Measurements from ENCODE around the gene RMND5A.

DNA sequence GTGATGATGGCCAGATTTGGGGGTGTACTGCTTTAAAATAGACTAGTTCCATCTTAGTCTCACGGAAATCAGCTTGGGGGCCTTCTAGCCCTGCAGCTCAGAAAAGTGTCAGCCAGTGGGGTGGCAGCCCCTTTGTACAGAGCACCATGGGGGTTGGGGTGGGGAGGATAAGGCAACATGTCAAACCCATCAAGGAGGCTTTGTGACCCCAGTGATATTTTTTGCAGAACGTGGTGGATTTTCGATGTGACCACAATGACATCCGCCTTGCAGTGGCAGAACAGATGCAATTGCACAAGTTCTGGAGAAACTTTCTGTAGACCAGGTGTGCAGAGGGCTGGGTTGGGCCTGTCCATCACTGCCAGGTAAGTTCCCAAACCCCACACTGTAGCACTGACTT is 73.7 kb downstream of the RMND5A start:
- TF ChIP-seq NFIC (IDR thresholded peaks at IDR 0.05) (no peak), REST (IDR thresholded peaks at IDR 0.05; ENCODE audit: low read depth) (no peak), RAD21 (IDR thresholded peaks at IDR 0.05; ENCODE audit: low read depth) (no peak), FOXM1 (IDR thresholded peaks at IDR 0.05; ENCODE audit: borderline replicate concordance, low read depth) (no peak), YY1 (IDR thresholded peaks at IDR 0.05; ENCODE audit: low read depth) (no peak), CREB1 (IDR thresholded peaks at IDR 0.05; ENCODE audit: low read depth) (no peak), TAF1 (IDR thresholded peaks at IDR 0.05; ENCODE audit: low read depth) (no peak), EP300 (IDR thresholded peaks at IDR 0.05; ENCODE audit: borderline replicate concordance) (no peak), MAX (IDR thresholded peaks at IDR 0.05) (no peak)
